LNCaP clone FGC (cell line): ENCODE results near the gene SKP2.
"Not testable (repeated sequence)": the region's sequence is repeated elsewhere in the genome, so short reads cannot be mapped to it uniquely, and the experiment has no call there.

Source experiments
- DNase-seq: peaks from one replicate; pipeline ENCODE4 v3.0.0-alpha.2; 2011; ENCODE audit warnings: low read depth
- H3K4me3 ChIP-seq: 2 replicates; pipeline ENCODE4 v1.5.1; 2011; ENCODE audit warnings: mild to moderate bottlenecking, low read depth, low read length, control low read depth
- CTCF ChIP-seq: IDR thresholded peaks from 2 replicates; pipeline ENCODE4 v1.5.1; 2012; ENCODE audit warnings: mild to moderate bottlenecking; ENCODE audit not compliant: control insufficient read depth, insufficient read depth; ENCODE audit errors: extremely low read depth

Gene SKP2

GRCh38 chr5:36151434-36152323 lies at the start of gene SKP2, which contains the start of gene LMBRD2:
Gene SKP2 (plus strand): TSS chr5:36152111. CDS start chr5:36152263, 152 bp downstream.
Gene LMBRD2 (minus strand): TSS chr5:36151887. CDS start chr5:36143349, 8,538 bp downstream.
- H3K4me3 ChIP-seq = peak within 1 kb of the TSS; percentile 87
- no peak for TF ChIP-seq CTCF
- peak; percentile 93 for DNase-seq

- no peak for TF ChIP-seq CTCF
- no peak overlapping the region for H3K4me3 ChIP-seq
- no peak for DNase-seq
Measured at GRCh38 chr5:36105819-36106218, 46.1 kb upstream of the SKP2 start.

GRCh38 chr5:36108758-36109460 lies 43.0 kb upstream of the SKP2 start:
- peak; percentile 37 for DNase-seq
- TF ChIP-seq CTCF = no peak
- no peak overlapping the region for H3K4me3 ChIP-seq

GRCh38 chr5:36111238-36111637 lies 40.7 kb upstream of the SKP2 start:
- no peak overlapping the region for H3K4me3 ChIP-seq
- DNase-seq = peak; percentile 23
- TF ChIP-seq CTCF = no peak

- no peak overlapping the region for H3K4me3 ChIP-seq
- TF ChIP-seq CTCF = no peak
- no peak for DNase-seq
Measured at GRCh38 chr5:36125868-36126267, 26.0 kb upstream of the SKP2 start.

GRCh38 chr5:36128795-36129194 lies 23.1 kb upstream of the SKP2 start:
- no peak for TF ChIP-seq CTCF
- H3K4me3 ChIP-seq = no peak overlapping the region

GRCh38 chr5:36129666-36130065 lies 22.2 kb upstream of the SKP2 start:
- H3K4me3 ChIP-seq, DNase-seq: not testable (repeated sequence)

More at GRCh38 chr5:36128795-36129194, 23.1 kb upstream of the SKP2 start:
- no peak for DNase-seq

- DNase-seq, H3K4me3 ChIP-seq: not testable (repeated sequence)
Measured at GRCh38 chr5:36133009-36133408, 18.9 kb upstream of the SKP2 start.
